DMS 273 (cell line): ENCODE results near the gene HDX.
"Not testable (repeated sequence)": the region's sequence is repeated elsewhere in the genome, so short reads cannot be mapped to it uniquely, and the experiment has no call there.

Experiments
- DNase-seq: peaks from one replicate; lab custom pipeline; 2025; ENCODE audit not compliant: unreplicated experiment; lab: John Stamatoyannopoulos, UW

Gene HDX, protein sequence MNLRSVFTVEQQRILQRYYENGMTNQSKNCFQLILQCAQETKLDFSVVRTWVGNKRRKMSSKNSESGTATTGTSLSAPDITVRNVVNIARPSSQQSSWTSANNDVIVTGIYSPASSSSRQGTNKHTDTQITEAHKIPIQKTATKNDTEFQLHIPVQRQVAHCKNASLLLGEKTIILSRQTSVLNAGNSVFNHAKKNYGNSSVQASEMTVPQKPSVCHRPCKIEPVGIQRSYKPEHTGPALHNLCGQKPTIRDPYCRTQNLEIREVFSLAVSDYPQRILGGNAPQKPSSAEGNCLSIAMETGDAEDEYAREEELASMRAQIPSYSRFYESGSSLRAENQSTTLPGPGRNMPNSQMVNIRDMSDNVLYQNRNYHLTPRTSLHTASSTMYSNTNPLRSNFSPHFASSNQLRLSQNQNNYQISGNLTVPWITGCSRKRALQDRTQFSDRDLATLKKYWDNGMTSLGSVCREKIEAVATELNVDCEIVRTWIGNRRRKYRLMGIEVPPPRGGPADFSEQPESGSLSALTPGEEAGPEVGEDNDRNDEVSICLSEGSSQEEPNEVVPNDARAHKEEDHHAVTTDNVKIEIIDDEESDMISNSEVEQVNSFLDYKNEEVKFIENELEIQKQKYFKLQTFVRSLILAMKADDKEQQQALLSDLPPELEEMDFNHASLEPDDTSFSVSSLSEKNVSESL

DNA sequence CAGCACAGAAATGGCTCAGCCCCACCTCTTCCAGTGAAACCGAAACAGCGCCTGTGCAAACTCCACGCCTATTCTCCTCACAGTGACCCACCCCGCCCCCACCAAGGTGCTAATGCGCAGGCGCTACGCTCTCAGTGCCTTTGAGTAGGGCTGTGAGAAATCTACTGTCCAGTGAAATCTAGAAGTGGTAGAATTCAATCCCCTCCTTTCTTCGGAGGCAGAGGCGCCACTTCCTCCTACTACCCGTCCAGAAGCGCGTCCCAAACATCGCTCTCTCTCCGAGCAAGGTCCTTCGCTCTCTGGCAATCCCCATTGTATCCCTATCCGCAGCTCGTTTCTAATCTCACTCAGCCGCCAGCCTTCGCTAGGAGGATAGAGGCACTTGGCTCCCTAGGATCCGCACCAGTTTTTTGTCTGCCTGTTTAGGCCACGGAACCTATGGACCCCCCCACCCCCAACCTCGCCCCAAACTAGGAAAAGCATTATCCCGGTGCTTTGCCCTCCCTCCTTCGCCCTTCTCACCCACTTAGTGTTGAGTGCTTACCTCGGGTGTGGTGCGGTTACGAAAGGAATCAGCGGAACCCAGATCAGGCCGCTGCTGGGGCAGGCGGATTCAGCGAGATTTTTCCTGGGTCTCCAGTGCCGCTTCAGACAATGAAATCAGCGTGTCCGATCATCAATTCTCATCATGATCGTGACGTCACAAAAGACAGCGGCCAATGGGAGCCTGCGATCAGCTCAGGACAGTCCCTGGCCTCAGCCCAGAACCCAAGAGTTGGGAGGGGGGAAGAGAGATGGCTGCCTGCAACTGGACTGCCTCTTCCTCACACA is at the start of gene HDX:
HDX (minus strand) TSS at position 656 of the 831 bp plus-strand sequence. CDS start 27,056 bp downstream, outside the sequence.
- peak; percentile 93 for DNase-seq

- peak; percentile 6 for DNase-seq
Measured at GRCh38 chrX:84541315-84541714, 39.1 kb upstream of the HDX start.

- not testable (repeated sequence) for DNase-seq
Measured at GRCh38 chrX:84537627-84538026, 35.4 kb upstream of the HDX start.

GRCh38 chrX:84488426-84488825 is 13.8 kb downstream of the HDX start:
- DNase-seq: no peak

- DNase-seq: no peak
Measured at GRCh38 chrX:84487365-84488353, 14.6 kb downstream of the HDX start.

- DNase-seq: no peak
Measured at GRCh38 chrX:84479086-84479485, 23.2 kb downstream of the HDX start.

DNA sequence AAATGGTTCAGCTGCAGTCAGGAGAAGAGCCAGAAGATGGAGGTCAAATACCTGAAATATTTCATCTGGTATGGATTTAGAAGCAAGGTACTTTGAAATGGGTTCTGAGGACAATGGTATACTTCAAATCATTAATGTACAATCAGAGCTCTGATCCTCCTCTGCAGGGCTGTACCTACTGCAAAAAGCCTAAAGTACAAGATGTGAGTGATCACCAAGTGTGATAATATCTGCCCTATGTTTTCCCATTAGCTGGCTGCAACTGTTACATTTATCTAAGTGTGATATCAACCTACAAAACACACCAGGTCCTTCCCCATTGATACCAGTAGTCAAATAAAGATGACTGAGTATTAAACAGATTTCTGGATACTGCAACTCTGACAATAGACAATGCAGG is 25.1 kb downstream of the HDX start:
- DNase-seq: no peak

GRCh38 chrX:84475596-84475995 is 26.7 kb downstream of the HDX start:
- DNase-seq: no peak

GRCh38 chrX:84475101-84475500 is 27.2 kb downstream of the HDX start:
- DNase-seq: no peak

DNA sequence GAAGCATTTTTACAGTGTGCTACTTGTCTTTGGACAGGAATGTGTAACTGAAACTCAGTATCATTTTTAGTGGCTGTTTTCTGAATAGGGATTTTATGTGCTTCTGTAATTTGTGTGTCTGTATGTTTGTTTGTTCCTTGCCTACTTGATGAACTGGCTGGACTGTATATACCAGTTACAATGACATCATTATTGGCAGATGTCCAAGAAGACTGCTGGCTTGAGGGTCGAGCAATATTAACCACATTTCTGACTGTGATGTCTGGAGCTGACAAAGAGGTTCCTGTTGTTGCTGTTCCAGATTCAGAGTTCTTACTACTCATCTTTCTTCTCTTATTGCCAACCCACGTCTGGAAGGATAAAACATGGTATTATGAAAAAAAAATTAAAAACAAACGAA is 33.0 kb downstream of the HDX start:
- DNase-seq: peak; percentile 56

GRCh38 chrX:84467898-84468297 is 34.4 kb downstream of the HDX start:
- no peak for DNase-seq

DNA sequence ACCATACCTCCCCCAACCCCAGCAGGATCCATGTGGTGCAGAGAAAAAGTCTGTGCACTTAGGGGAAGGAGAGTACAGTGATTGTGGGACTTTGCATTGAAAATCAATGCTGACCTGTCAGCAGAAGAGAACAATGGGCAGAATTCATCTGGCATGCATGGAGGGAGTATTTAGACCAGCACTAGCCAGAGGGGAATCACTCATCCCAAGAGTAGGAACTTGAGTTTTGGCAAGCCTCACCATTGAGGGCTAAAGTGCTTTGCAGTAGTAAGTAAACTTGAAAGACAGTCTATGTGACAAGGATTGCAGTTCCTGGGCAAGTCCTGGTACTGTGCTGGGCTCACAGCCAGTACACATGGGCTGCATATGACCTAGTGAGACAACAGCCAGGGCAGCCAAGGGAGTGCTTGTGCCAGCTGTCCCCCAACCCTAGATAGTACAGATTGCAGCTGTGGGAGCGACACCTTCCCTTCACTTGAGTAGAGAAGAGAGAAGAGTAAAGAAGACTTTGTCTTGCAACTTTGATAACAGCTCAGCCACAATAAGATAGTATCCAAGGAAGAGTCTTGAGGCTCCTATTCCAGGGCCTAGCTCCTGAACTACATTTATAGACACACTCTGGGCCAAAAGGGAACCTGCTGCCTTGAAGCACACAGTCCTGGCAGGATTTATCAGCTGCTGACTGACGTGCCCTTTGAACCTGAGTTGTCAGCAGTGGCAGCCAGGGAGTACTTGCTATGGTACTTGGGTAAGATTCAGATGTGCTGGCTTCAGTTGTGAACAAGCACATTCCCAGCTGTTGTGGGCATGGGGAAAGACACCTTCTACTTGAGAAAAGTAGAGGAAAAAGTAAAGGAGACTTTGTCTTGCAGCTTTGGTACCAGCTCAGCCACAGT is 48.7 kb downstream of the HDX start:
- peak; percentile 64 for DNase-seq

DNA sequence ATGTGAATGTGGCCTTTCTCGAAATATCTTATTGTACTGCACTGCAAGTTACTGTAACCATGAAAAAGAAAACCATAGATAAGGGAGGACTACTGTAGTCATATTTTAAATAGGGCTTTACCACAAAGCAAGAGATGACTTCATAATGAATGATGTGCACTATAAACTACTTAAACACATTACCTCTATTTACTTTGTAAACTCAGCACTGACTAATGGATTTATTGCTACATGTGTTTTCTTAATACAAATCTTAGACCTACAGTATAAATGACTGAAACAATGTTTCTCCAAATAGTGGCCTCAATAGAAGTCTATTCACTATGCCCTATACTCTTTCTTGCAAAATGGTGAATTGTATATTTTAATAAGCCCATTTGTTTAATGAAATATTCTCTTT is 61.1 kb downstream of the HDX start:
- DNase-seq: no peak

DNA sequence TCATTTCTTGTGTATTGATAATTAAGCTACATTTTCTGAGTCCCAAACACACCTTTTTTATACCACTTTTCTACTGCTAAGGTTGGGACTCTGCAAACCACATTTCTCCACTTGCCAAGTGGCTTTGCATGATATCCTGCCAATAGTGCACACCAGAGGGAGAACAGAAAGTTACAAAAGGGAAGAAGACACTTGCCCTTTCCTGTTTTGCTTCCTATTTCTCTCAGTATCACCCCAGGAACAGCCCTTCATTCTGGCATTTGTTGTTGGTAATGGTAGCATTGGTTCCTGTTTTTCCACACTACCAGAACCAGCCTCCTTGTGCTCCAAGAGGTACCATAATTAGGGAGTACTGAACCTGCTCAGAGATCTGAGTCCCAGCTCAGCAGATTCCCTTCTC is 87.1 kb downstream of the HDX start:
- no peak for DNase-seq

- DNase-seq: no peak
Measured at GRCh38 chrX:84363663-84364062, 138.6 kb downstream of the HDX start.

DNA sequence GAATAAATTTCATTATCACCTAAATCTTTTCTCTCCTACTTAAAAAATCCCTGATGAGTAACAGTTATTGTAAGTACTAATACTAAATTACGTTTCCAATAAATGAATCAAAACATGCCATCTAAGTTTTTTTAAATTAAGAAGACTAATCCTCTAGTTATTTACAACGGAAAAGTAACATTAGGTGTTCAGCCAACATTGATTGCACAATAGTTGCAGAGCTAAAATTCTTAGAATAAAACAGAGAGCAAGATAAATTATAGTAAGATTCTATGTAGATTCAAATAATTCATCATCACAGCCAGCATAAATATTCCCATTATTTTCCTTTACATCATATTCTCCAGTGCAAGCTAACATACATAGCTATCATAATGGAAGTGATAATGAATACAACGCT is 139.2 kb downstream of the HDX start:
- DNase-seq: no peak

DNA sequence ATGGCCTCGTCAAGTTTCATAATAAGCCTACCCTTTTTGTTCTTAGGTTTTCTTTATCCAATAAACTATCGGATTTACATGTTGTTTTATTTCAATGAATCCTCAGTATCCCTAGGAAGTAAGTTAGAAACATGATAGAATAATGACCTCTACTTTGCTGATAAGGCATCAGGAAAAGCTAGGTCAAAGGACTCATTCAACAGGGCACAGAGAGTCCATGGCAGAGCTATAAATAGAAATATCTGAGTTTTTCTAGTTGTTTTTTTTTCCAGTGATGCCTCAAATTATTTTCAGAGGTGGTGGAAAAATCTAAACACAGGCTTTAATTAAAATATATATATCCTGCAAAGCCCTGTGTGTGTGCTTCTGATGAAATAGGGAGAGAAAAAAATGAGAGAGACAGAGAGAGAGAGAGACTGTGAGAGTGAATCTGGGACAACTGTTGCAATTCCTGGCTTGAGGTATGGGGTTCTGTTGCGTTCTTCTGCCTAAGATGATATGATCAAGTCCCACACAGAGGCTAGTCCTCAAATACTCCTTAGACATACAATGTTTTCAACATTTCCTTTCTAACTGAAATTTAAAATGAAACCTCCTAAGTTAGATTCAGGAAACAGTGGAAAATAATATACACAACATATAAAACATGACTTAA is 139.9 kb downstream of the HDX start:
- no peak for DNase-seq

DNA sequence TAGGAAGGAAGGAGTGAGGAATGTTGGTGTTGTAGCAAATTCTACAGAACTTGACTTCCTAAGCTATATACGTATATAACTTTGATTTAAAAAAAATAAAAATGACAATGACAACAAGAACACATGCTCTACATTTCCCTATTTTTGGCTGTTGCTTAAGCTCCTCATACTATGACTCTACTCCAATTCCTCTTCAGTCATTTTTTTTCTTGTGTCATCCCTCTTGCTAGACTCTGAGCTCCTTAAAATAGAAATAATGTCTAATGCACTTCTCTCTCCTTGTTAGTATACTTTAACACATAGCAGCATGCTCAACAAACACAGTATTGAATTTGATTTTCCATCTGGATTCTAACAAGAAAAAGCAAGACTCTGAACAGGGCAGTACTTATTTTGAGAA is 144.0 kb downstream of the HDX start:
- no peak for DNase-seq

DNA sequence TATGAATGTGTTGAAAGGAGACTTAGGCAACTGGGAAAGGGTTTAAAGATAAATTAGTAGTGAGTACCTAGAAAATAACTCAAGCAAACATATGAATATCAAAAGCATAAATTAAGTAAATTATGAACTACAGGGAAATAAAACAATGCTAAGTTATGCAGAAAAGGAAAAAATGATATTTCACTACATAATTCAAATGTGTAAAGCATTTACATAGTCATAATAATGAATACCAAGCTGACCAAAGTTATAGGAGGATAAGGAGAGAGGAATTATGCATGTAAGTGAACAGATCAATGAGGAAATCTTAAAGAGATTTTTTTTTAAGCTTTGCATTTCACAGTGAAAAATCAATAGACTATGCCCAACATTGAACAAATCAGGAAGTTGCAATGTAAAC is 145.0 kb downstream of the HDX start:
- DNase-seq: no peak
